NCI-H128 (cell line): ENCODE results near the gene LPCAT3.

Experiments used
- DNase-seq: peaks from one replicate; lab custom pipeline; 2025; ENCODE audit not compliant: unreplicated experiment; lab: John Stamatoyannopoulos, UW

Gene LPCAT3

GRCh38 chr12:7001921-7002591, 16.2 kb downstream of the LPCAT3 start:
- no peak for DNase-seq

GRCh38 chr12:6998715-6999451, 19.4 kb downstream of the LPCAT3 start:
- no peak for DNase-seq

GRCh38 chr12:6996040-6996441, 22.2 kb downstream of the LPCAT3 start:
- no peak for DNase-seq

GRCh38 chr12:6987956-6988553, 30.2 kb downstream of the LPCAT3 start:
- DNase-seq, result no peak

GRCh38 chr12:6982532-6982931, 35.7 kb downstream of the LPCAT3 start:
- no peak for DNase-seq

GRCh38 chr12:6981152-6982052, 36.9 kb downstream of the LPCAT3 start:
- DNase-seq, result no peak

- no peak for DNase-seq
Observed at GRCh38 chr12:6980740-6981139, 37.5 kb downstream of the LPCAT3 start.

GRCh38 chr12:6980075-6980474, 38.2 kb downstream of the LPCAT3 start:
- DNase-seq, result no peak

- DNase-seq, result no peak
Observed at GRCh38 chr12:6979453-6979852, 38.8 kb downstream of the LPCAT3 start.

- DNase-seq, result no peak
Observed at GRCh38 chr12:6979021-6979420, 39.3 kb downstream of the LPCAT3 start.

- no peak for DNase-seq
Observed at GRCh38 chr12:6978611-6979011, 39.7 kb downstream of the LPCAT3 start.

GRCh38 chr12:6978188-6978587, 40.1 kb downstream of the LPCAT3 start:
- DNase-seq, result no peak

- no peak for DNase-seq
Observed at GRCh38 chr12:6977653-6978052, 40.6 kb downstream of the LPCAT3 start.

GRCh38 chr12:6975297-6976032, 42.8 kb downstream of the LPCAT3 start:
- no peak for DNase-seq

- no peak for DNase-seq
Observed at GRCh38 chr12:6974180-6974579, 44.1 kb downstream of the LPCAT3 start.

GRCh38 chr12:6970096-6970527, 48.2 kb downstream of the LPCAT3 start:
- DNase-seq, result no peak

GRCh38 chr12:6968426-6968825, 49.9 kb downstream of the LPCAT3 start:
- DNase-seq, result no peak

- no peak for DNase-seq
Observed at GRCh38 chr12:6967651-6968100, 50.6 kb downstream of the LPCAT3 start.

GRCh38 chr12:6966351-6966750, 51.9 kb downstream of the LPCAT3 start:
- DNase-seq, result no peak

- no peak for DNase-seq
Observed at GRCh38 chr12:6965714-6966113, 52.6 kb downstream of the LPCAT3 start.
